ENCODE measurements around the gene SNX20.

Gene SNX20

DNA sequence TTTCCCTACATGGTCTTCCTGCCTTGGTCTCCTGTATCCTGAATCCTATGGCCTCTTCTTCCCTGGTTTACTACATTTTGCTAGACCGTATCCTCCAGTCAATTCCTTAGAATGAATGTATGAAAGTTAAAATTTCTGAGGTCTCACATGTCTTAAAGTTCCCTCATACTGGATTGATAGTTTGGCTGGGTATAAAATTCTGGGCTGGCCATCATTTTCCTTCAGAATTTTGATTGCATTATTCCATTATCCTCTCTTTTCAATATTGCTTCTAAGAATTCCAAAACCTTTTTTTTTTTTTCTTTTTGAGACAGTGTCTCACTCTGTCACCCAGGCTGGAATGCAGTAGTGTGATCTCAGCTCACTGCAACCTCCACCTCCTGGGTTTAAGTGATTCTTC, 23.1 kb upstream of the SNX20 start:
- no peak for DNase-seq

GRCh38 chr16:50702725-50703124, 21.6 kb upstream of the SNX20 start:
- DNase-seq: no peak

- DNase-seq: peak; percentile 56
These were observed 18.4 kb upstream of the SNX20 start for GRCh38 chr16:50699326-50700159.

GRCh38 chr16:50697881-50698767, 17.0 kb upstream of the SNX20 start:
- peak; percentile 48 for DNase-seq

DNA sequence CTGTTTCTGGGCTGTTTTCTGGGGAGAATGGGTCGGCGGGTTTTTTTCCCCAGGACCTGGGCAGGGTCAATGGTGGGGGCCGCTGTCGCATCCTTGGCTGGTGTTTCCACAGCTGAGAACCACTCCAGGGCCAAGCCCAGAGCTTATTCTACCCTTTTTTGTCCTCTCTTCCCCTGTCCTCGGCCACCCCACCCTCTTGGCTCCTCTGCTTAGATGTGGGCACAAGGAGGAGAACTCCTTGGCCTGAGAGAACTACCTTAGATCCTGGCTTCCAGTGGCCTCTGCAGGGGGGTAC, 16.3 kb upstream of the SNX20 start:
- DNase-seq: no peak

GRCh38 chr16:50696575-50697420, 15.7 kb upstream of the SNX20 start:
- DNase-seq: peak; percentile 88

DNA sequence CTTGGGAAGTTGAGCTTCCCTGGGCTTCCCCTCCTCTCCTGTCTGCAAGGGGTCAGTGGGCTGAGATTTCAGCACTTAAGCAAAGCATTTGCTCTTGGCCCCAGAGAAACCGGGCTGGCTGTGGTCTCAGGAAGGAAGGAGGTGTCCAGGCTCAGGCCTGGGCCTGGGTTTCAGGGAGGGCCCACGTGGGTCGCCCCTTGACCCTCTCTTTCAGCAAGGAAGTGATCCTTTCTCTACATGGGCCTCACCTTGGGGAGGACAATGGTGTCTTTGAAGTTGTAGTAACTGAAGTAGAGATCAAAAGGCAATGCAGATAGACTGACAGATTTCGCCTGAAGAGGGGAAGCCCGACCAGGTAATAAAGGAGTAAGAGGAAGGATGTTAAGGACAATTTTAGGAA, 15.0 kb upstream of the SNX20 start:
- no peak for DNase-seq

- peak; percentile 65 for DNase-seq
These were observed 14.2 kb upstream of the SNX20 start for GRCh38 chr16:50695017-50696000.

GRCh38 chr16:50694206-50694605, 13.1 kb upstream of the SNX20 start:
- no peak for DNase-seq

DNA sequence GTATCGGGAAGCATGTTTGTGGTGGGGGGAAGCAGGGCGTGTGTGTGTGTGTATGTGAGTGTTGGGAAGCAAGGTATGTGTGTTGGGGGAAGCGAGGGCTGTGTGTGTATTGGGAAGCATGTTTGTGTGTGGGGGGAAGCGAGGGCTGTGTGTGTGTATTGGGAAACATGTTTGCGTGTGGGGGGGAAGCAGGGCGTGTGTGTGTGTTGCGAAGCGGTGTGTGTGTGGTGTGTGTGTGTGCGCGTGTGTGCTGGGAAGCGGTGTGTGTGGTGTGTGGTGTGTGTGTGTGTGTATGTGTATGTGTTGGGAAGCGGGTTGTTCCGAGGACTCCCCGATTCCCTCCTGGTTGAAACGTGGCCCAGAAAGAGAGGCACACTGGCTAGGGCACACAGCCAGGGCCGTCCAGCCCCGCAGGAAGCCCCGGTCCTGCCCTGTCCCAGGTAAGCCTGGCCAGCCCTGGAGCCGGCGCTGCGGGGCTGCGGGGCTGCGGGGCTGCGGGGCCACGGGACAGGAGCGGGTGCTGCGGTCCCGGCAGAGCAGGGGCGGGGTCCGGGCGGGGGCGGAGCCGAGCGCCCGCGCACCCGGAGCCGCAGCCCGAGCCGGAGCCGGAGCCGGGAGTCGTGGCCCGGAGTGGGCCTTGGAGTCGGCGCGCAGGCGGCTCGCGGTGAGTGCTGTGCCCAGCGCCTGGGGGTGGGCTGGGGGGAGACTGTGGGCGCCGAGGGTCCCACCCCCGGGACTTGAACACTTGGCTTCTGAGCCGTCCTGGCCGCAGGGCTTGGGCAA, 12.1 kb upstream of the SNX20 start, which contains the start of gene NOD2:
Gene NOD2 (plus strand): TSS at position 608 of the 783 bp plus-strand sequence. CDS start 5,890 bp downstream, outside the sequence.
- peak; percentile 42 for DNase-seq

GRCh38 chr16:50692644-50692998, 11.5 kb upstream of the SNX20 start:
- DNase-seq: no peak

DNA sequence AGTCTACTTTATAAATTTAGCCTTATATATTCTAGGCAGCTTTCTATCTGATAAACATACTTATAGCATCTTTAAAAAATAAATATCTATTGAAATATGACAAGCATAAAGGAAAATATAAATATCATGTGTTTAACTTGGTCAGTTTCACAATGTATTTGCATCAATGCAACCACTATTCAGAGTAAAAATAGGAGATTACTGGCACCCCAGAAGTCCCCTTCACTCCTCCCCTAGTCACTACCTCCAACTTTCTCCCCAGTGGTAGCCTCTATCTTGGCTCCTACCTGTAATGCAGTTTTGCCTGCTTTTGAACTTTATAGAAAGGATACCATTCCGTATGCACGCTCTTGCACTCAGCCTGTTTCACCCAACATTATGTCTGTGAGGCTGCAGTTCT, 9.1 kb upstream of the SNX20 start:
- no peak for DNase-seq

DNA sequence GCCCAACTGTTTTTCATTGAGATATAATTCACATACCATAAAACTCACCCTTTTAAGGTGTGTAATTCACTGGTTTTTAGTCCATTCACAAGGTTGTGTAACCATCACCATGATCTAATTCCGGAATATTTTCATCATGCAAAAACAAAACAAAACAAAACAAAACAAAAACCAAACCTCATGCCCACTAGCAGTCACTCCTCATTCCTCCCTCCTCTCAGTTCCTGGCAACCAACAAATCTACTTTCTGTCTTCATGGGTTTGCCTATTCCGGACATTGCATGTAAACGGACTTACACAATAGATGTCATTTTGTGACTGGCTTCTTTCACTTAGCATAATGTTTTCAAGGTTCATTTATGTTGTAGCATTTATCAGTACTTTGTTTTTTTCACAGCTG, 7.8 kb upstream of the SNX20 start:
- DNase-seq: no peak

DNA sequence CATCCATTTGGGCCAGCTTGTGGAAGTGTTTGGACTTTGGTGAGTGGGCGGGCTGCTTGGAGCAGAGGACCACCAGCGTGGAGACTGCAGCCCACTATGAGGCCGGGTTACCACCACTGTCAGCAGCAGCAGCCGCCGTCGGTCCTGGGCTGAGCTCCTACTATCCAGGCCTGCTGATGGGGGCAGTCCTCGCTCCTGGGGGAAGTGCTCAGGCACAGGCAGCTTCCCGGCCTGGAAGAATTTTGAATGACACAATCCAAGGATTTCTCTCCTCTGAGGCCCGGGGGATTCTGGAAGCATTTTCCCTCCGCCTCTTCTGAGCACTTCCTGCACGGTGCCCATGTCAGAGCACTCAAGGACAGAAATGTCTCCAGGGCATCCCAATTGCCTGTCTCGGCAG, 7.0 kb upstream of the SNX20 start:
- no peak for DNase-seq

DNA sequence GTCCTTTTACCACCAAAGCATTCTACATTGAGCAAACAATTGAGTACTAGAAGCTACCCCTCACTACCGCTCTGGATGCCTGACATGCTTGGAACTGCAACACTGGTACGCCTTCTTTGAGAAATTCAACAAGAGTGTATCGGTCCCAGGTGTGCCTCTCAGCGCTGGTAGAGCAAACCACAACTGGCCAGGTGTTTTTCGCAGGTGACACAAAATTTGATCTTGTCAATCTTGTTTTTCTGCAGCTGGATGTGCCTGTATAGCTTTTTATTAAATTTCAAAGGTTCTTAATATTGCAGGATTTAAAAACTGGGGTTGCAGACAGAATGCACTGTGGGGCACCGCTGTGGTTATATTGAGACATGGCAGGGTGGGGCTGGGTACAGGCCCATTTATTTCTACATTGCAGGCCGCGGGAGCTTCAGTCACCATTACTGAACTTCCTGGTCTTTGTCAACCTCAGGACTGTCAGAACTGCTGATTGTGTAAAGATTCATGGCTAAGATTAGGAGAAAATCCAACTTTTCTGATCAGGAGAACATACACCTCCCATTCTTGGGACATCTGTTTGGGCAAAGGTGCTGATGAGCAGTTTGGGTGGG, 4.5 kb upstream of the SNX20 start:
- DNase-seq: peak; percentile 57

DNA sequence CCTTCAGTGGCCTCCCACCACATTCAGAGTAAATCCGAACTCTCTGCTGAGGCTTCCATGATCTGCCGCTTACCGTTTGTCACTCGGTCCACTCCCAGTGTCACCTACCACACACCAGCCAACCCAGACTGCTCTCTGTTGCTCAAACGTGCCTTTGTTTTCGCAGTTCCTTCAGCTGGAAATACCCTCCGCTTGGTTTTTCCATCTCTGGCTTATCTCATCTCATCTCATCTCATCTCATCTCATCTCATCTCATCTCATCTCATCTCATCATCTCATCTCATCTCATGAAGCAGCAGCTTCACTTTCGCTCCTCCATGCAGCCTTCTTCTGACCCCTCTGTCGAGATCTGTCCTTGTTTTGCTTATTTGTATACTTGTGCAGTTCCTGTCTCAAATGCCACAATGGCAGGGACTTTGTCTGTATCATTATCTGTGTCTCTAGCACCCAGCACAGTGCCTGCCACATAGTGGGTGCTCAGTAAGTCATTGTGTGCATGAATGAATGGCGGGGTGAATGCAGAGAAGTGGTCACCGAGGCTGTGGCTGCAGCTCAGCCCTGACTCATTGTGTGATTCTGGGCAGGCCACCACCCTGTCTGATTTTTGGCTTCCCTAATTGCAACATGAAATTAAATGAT, 3.8 kb upstream of the SNX20 start:
- DNase-seq: peak; percentile 65

- peak; percentile 81 for DNase-seq
These were observed 2.7 kb upstream of the SNX20 start for GRCh38 chr16:50683689-50684374.

DNA sequence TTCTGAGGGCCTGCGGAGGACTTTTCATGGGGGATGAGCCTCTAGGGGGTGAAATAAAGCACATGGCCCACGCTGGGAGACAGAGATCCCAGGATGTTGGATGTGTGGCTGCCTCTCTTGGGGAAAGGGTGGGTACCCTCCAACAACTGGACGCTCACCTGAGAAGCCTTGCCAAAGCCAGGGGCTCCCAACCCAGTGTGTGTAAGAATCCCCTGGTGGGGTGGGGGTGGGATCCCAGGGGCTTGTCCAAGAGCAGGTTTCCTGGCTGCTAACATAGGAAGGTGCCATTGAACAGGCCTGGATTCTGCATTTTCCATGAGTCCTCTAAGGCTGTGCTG, 587 bp downstream of the SNX20 start:
- DNase-seq: no peak

GRCh38 chr16:50679676-50680555, 1.2 kb downstream of the SNX20 start:
- no peak for DNase-seq
